SU-DHL-6 (cell line): ENCODE measurements around the gene ST6GALNAC2.

ENCODE experiments used
- EZH2phosphoT487 ChIP-seq: fragments of 200-600 bp; sonication (generic), shearing (Covaris generic); conservative IDR thresholded peaks from 2 replicates; pipeline ENCODE4 v1.6.1; 2018; ENCODE audit warnings: mild to moderate bottlenecking, antibody characterized with exemption, low read length, moderate library complexity, mixed read lengths
- TF ChIP-seq, protein P1 (sequence below): fragments of 200-600 bp; sonication (generic); IDR thresholded peaks from one replicate; pipeline ENCODE4 v1.5.1; 2017; ENCODE audit warnings: antibody characterized with exemption, mild to moderate bottlenecking, low read length, moderate library complexity; ENCODE audit not compliant: insufficient read depth, poor library complexity, severe bottlenecking

DNA sequence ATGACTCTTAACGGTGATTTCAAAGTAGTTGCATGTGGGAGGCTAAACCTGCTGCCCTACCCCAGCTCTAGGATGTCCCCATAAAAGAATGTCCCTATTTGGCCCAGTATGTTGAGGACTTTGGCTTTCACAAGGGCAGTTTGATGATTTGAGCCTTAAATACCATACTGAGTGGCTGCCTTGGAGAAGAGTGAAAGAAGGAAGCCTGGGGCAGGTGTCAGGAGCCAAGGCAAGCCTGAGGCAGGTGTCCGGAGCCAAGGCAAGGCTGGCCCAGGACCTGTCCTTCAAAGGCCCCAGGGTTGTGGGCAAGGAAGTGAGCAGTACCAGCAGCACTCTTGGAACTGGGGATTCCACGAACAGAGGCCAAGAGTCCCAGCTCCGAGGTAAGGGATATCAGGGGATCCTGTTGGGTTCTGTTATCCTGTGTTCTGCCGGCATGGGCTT lies 18.6 kb downstream of the ST6GALNAC2 start:
- TF ChIP-seq, protein P1, sequence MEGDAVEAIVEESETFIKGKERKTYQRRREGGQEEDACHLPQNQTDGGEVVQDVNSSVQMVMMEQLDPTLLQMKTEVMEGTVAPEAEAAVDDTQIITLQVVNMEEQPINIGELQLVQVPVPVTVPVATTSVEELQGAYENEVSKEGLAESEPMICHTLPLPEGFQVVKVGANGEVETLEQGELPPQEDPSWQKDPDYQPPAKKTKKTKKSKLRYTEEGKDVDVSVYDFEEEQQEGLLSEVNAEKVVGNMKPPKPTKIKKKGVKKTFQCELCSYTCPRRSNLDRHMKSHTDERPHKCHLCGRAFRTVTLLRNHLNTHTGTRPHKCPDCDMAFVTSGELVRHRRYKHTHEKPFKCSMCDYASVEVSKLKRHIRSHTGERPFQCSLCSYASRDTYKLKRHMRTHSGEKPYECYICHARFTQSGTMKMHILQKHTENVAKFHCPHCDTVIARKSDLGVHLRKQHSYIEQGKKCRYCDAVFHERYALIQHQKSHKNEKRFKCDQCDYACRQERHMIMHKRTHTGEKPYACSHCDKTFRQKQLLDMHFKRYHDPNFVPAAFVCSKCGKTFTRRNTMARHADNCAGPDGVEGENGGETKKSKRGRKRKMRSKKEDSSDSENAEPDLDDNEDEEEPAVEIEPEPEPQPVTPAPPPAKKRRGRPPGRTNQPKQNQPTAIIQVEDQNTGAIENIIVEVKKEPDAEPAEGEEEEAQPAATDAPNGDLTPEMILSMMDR = no peak
- no peak for TF ChIP-seq EZH2phosphoT487
